Uterus (tissue), 2 donors: ENCODE data around the gene ZNF423.

Experiments
- CTCF ChIP-seq, 4 experiments: fragments of 200-600 bp in 2 of 4; fragments of 450-650 bp in 2 of 4; sonication (generic) in 2 of 4; IDR thresholded peaks; one replicate each; pipeline ENCODE4 v1.5.1; 2016 to 2019; ENCODE audit warnings: antibody characterized with exemption in 4 of 4, mild to moderate bottlenecking in 2 of 4, moderate library complexity in 1 of 4
- POLR2A ChIP-seq, 2 donors: fragments of 450-650 bp; IDR thresholded peaks; one replicate each; pipeline ENCODE4 v1.6.1; 2016; ENCODE audit warnings: antibody characterized with exemption in 2 of 2, mild to moderate bottlenecking in 1 of 2, moderate library complexity in 1 of 2

DNA sequence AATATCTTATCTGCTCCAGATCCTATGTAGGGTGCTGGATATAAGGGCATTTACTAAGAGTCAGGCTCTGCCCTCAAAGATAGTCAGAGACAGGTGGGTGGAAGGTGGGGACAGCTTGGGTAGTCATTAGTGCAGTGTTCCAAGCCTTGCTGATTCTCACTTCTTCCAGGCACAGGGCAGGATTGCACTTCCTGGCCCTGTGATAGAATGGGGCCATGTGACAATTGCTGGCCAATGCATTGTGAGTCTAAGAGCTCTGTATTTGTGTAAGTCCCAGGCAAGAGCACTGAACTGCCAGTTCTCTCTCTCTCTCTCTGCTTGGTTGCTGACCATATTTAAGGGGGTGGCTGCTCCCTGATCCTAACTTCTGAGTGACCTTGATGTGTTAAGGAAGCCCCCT, 370.2 kb downstream of the ZNF423 start:
- TF ChIP-seq POLR2A (IDR thresholded peaks at IDR 0.05) (no peak), CTCF (IDR thresholded peaks at IDR 0.05) (no peak)
